HEK293 (cell line): ENCODE data around the gene ERRFI1.

ENCODE experiments used
- CTCF ChIA-PET: fragments of 350-600 bp; formaldehyde crosslinking; extraction: SDS; loops from one replicate; lab custom pipeline; 2021; ENCODE audit warnings: antibody characterized with exemption; lab: Yijun Ruan, JAX
- POLR2A ChIA-PET: fragments of 300-600 bp; formaldehyde crosslinking; extraction: SDS; loops from one replicate; lab custom pipeline; 2020; ENCODE audit warnings: antibody characterized with exemption, inconsistent platforms; lab: Yijun Ruan, JAX
- H3K27ac ChIP-seq: fragments of 200-500 bp; sonication (Bioruptor generic); 2 replicates; pipeline ENCODE4 v1.5.1; 2014; ENCODE audit warnings: low read depth, low read length, control low read depth, inconsistent platforms; ENCODE audit errors: extremely low read depth
- H3K36me3 ChIP-seq, 2 experiments: fragments of 200-500 bp in 1 of 2; sonication (Bioruptor generic) in 1 of 2; 1 replicate in 1 of 2; 2 replicates in 1 of 2; pipeline ENCODE4 v1.5.1; 2014 to 2017; ENCODE audit warnings: inconsistent platforms in 2 of 2, low read length in 2 of 2; ENCODE audit not compliant: control insufficient read depth in 2 of 2, insufficient read depth in 1 of 2
- H3K4me1 ChIP-seq: fragments of 200-500 bp; sonication (Bioruptor generic); 2 replicates; pipeline ENCODE4 v1.5.1; 2014; ENCODE audit warnings: mild to moderate bottlenecking, low read length, inconsistent platforms; ENCODE audit not compliant: control insufficient read depth, insufficient read depth
- H3K4me3 ChIP-seq: 2 replicates; pipeline ENCODE4 v1.5.1; 2011; ENCODE audit warnings: low read depth, mild to moderate bottlenecking, control low read depth, low read length, moderate library complexity
- H3K9me3 ChIP-seq: fragments of 200-500 bp; sonication (Bioruptor generic); 2 replicates; pipeline ENCODE4 v1.5.1; 2014; ENCODE audit warnings: low read depth, low read length, inconsistent platforms; ENCODE audit not compliant: control insufficient read depth, insufficient read depth
- GLIS2 ChIP-seq: fragments of 450-650 bp; formaldehyde crosslinking; IDR thresholded peaks from 2 replicates; pipeline ENCODE4 v1.5.1; 2016; ENCODE audit warnings: missing biosample characterization, missing genetic modification characterization
- KLF10 ChIP-seq: fragments of 450-650 bp; IDR thresholded peaks from 2 replicates; pipeline ENCODE4 v1.5.1; 2018; ENCODE audit warnings: missing biosample characterization, mild to moderate bottlenecking, missing genetic modification characterization
- KLF8 ChIP-seq: fragments of 450-650 bp; formaldehyde crosslinking; IDR thresholded peaks from 2 replicates; pipeline ENCODE4 v1.5.1; 2016; ENCODE audit warnings: missing biosample characterization, missing genetic modification characterization
- KLF9 ChIP-seq: fragments of 450-650 bp; formaldehyde crosslinking; IDR thresholded peaks from 2 replicates; pipeline ENCODE4 v1.5.1; 2016; ENCODE audit warnings: missing biosample characterization, missing genetic modification characterization, low read depth
- OSR2 ChIP-seq: fragments of 450-650 bp; formaldehyde crosslinking; IDR thresholded peaks from 2 replicates; pipeline ENCODE4 v1.5.1; 2016; ENCODE audit warnings: missing biosample characterization, missing genetic modification characterization
- SP2 ChIP-seq: fragments of 450-650 bp; formaldehyde crosslinking; IDR thresholded peaks from 2 replicates; pipeline ENCODE4 v1.5.1; 2016; ENCODE audit warnings: missing biosample characterization, missing genetic modification characterization
- TRIM28 ChIP-seq: IDR thresholded peaks from 2 replicates; pipeline ENCODE4 v1.6.1; 2011; ENCODE audit warnings: low read length, control low read depth, borderline replicate concordance
- TSHZ1 ChIP-seq: fragments of 450-650 bp; formaldehyde crosslinking; IDR thresholded peaks from 2 replicates; pipeline ENCODE4 v1.5.1; 2016; ENCODE audit warnings: missing biosample characterization, missing genetic modification characterization, borderline replicate concordance
- ZBTB44 ChIP-seq: fragments of 450-650 bp; IDR thresholded peaks from 2 replicates; pipeline ENCODE4 v1.5.1; 2018; ENCODE audit warnings: missing biosample characterization, mild to moderate bottlenecking, missing genetic modification characterization
- ZBTB8A ChIP-seq: fragments of 450-650 bp; formaldehyde crosslinking; IDR thresholded peaks from 2 replicates; pipeline ENCODE4 v1.5.1; 2016; ENCODE audit warnings: missing biosample characterization, missing genetic modification characterization
- ZFHX2 ChIP-seq: fragments of 450-650 bp; formaldehyde crosslinking; conservative IDR thresholded peaks from 2 replicates; pipeline ENCODE4 v1.5.1; 2016; ENCODE audit warnings: missing biosample characterization, missing genetic modification characterization
- ZFP69B ChIP-seq: fragments of 450-650 bp; formaldehyde crosslinking; IDR thresholded peaks from 2 replicates; pipeline ENCODE4 v1.5.1; 2016; ENCODE audit warnings: missing biosample characterization, missing genetic modification characterization
- ZIC2 ChIP-seq: fragments of 450-650 bp; formaldehyde crosslinking; IDR thresholded peaks from 2 replicates; pipeline ENCODE4 v1.5.1; 2016; ENCODE audit warnings: missing biosample characterization, missing genetic modification characterization
- ZNF19 ChIP-seq: fragments of 450-650 bp; formaldehyde crosslinking; IDR thresholded peaks from 2 replicates; pipeline ENCODE4; 2016; ENCODE audit warnings: missing biosample characterization, missing genetic modification characterization, low read depth
- ZNF221 ChIP-seq: fragments of 450-650 bp; formaldehyde crosslinking; IDR thresholded peaks from 2 replicates; pipeline ENCODE4 v1.5.1; 2017; ENCODE audit warnings: missing biosample characterization, missing genetic modification characterization, borderline replicate concordance
- ZNF24 ChIP-seq: fragments of 450-650 bp; formaldehyde crosslinking; IDR thresholded peaks from 2 replicates; pipeline ENCODE4 v1.5.1; 2016; ENCODE audit warnings: missing biosample characterization, missing genetic modification characterization
- ZNF341 ChIP-seq: fragments of 450-650 bp; formaldehyde crosslinking; IDR thresholded peaks from 2 replicates; pipeline ENCODE4; 2016; ENCODE audit warnings: low read depth, missing biosample characterization, missing genetic modification characterization
- ZNF501 ChIP-seq: fragments of 450-650 bp; formaldehyde crosslinking; IDR thresholded peaks from 2 replicates; pipeline ENCODE4 v1.5.1; 2016; ENCODE audit warnings: missing biosample characterization, missing genetic modification characterization
- ZNF561 ChIP-seq: fragments of 450-650 bp; IDR thresholded peaks from 2 replicates; pipeline ENCODE4 v1.5.1; 2018; ENCODE audit warnings: missing biosample characterization, missing genetic modification characterization, borderline replicate concordance
- ZNF76 ChIP-seq: fragments of 450-650 bp; formaldehyde crosslinking; IDR thresholded peaks from 2 replicates; pipeline ENCODE4; 2016; ENCODE audit warnings: low read depth, missing biosample characterization, missing genetic modification characterization, borderline replicate concordance
- ZNF777 ChIP-seq: fragments of 450-650 bp; formaldehyde crosslinking; IDR thresholded peaks from 2 replicates; pipeline ENCODE4 v1.5.1; 2017; ENCODE audit warnings: missing biosample characterization, missing genetic modification characterization, borderline replicate concordance
- ZNF837 ChIP-seq: fragments of 450-650 bp; formaldehyde crosslinking; IDR thresholded peaks from 2 replicates; pipeline ENCODE4 v1.5.1; 2016; ENCODE audit warnings: missing biosample characterization, missing genetic modification characterization
- ZSCAN30 ChIP-seq: fragments of 450-650 bp; IDR thresholded peaks from 2 replicates; pipeline ENCODE4 v1.5.1; 2018; ENCODE audit warnings: missing biosample characterization, mild to moderate bottlenecking, missing genetic modification characterization, moderate library complexity
- TF ChIP-seq, protein P1 (sequence below): fragments of 450-650 bp; formaldehyde crosslinking; IDR thresholded peaks from 2 replicates; pipeline ENCODE4 v1.5.1; 2016; ENCODE audit warnings: missing biosample characterization, missing genetic modification characterization
- TF ChIP-seq, protein P2 (sequence below): fragments of 450-650 bp; formaldehyde crosslinking; IDR thresholded peaks from 2 replicates; pipeline ENCODE4 v1.5.1; 2017; ENCODE audit warnings: missing biosample characterization, missing genetic modification characterization
- TF ChIP-seq, protein P3 (sequence below): fragments of 450-650 bp; formaldehyde crosslinking; IDR thresholded peaks from 2 replicates; pipeline ENCODE4 v1.5.1; 2017; ENCODE audit warnings: missing biosample characterization, missing genetic modification characterization

ERRFI1 gene, protein sequence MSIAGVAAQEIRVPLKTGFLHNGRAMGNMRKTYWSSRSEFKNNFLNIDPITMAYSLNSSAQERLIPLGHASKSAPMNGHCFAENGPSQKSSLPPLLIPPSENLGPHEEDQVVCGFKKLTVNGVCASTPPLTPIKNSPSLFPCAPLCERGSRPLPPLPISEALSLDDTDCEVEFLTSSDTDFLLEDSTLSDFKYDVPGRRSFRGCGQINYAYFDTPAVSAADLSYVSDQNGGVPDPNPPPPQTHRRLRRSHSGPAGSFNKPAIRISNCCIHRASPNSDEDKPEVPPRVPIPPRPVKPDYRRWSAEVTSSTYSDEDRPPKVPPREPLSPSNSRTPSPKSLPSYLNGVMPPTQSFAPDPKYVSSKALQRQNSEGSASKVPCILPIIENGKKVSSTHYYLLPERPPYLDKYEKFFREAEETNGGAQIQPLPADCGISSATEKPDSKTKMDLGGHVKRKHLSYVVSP

DNA sequence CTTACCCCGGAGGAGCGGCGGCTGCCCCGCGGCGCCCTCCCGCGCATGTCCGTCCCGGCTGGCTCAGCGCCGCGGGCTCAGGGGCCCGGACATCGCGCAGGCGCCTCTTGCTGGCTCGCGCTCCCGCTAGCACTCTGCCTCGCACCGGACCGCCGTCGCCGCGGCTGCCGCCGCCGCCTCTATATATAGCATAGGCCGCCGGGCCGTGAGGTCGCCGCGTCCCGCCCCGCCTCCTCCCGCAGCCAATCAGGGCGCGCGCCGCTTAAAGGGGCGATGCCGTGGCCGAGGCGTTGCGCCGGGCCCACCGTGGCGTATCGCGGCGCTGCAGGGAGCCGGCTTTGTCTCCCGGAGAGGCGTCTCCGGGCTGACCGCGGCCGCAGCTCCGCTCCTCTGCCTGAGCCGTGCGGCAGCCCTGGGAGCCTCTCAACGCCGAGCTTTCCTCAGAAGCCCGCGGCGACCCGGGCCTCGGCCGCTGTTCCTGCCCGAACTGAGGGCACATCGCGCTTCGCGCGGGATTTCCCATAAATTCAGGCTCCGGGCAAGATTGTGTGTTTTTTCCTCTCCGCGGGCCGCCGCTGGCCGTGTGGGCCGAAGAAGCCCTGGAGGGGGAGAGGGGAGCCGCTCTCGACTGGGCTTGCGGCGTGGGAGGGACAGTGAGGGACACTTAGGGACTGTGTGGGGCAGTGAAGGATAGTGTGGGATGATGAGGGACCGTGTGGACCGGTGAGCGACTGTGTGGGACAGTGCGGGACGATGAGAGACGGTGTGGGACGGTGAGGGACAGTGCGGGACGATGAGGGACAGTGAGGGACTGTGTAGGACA lies at the start of gene ERRFI1:
Gene ERRFI1, minus strand, starts transcription at position 157 of the 823 bp plus-strand sequence. CDS start 10,690 bp downstream, outside the sequence.
- Histone ChIP-seq H3K9me3 (no peaks in the 10 kb centered on the region), H3K36me3 (no peaks in the 10 kb centered on the region), H3K27ac (peak within 1 kb of the TSS; percentile 67), H3K4me1 (peaks cover 27% of the 10 kb centered on the region), H3K4me3 (peak within 1 kb of the TSS; percentile 85)
- POLR2A ChIA-PET, result interaction anchor here (0.8 to 2.9 kb wide), 5 partner anchors 9 to 317 kb away, joined by 3 to 14 read pairs (median 3); no protein-coding TSS in a partner anchor
- CTCF ChIA-PET, result interaction anchor here (3.3 to 3.7 kb wide), 2 partner anchors 10 to 289 kb away, joined by 26 to 30 read pairs; no protein-coding TSS in a partner anchor
- TF ChIP-seq, protein P1, sequence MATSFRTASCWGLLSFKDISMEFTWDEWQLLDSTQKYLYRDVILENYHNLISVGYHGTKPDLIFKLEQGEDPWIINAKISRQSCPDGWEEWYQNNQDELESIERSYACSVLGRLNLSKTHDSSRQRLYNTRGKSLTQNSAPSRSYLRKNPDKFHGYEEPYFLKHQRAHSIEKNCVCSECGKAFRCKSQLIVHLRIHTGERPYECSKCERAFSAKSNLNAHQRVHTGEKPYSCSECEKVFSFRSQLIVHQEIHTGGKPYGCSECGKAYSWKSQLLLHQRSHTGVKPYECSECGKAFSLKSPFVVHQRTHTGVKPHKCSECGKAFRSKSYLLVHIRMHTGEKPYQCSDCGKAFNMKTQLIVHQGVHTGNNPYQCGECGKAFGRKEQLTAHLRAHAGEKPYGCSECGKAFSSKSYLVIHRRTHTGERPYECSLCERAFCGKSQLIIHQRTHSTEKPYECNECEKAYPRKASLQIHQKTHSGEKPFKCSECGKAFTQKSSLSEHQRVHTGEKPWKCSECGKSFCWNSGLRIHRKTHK (tag by site-specific recombination), result 0 out of 2 replicates have a peak, but pooled peaks have one; percentile 6
- TF ChIP-seq TRIM28 (no peak), ZNF76 (tag by site-specific recombination) (0 out of 2 replicates have a peak, but pooled peaks have one; percentile 71), ZNF24 (tag by site-specific recombination) (peak; percentile 48; the same call in 1 of the 2 replicates), ZFHX2 (peak; percentile 98), OSR2 (tag by site-specific recombination) (no peak; the same call in 1 of the 2 replicates), ZIC2 (tag by site-specific recombination) (peak; percentile 65), ZNF501 (peak; percentile 63; the same call in 1 of the 2 replicates), ZSCAN30 (tag by site-specific recombination) (peak; percentile 92), KLF10 (tag by site-specific recombination) (peak; percentile 98), ZFP69B (tag by site-specific recombination) (peak; percentile 100), KLF9 (tag by site-specific recombination) (0 out of 2 replicates have a peak, but pooled peaks have one; percentile 1), GLIS2 (tag by site-specific recombination) (peak; percentile 92), ZNF561 (tag by site-specific recombination) (peak; percentile 43; the same call in 1 of the 2 replicates), TSHZ1 (tag by site-specific recombination) (no peak), ZBTB44 (tag by site-specific recombination) (0 out of 2 replicates have a peak, but pooled peaks have one; percentile 16), SP2 (tag by site-specific recombination) (peak; percentile 53), KLF8 (tag by site-specific recombination) (peak; percentile 45; the same call in 1 of the 2 replicates), ZNF19 (tag by site-specific recombination) (no peak), ZNF837 (tag by site-specific recombination) (no peak), ZBTB8A (peak; percentile 78), ZNF777 (no peak), ZNF221 (tag by site-specific recombination) (no peak), ZNF341 (tag by site-specific recombination) (peak; percentile 55)
- TF ChIP-seq, protein P2, sequence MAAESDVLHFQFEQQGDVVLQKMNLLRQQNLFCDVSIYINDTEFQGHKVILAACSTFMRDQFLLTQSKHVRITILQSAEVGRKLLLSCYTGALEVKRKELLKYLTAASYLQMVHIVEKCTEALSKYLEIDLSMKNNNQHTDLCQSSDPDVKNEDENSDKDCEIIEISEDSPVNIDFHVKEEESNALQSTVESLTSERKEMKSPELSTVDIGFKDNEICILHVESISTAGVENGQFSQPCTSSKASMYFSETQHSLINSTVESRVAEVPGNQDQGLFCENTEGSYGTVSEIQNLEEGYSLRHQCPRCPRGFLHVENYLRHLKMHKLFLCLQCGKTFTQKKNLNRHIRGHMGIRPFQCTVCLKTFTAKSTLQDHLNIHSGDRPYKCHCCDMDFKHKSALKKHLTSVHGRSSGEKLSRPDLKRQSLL, result peak; percentile 38; the same call in 1 of the 2 replicates
- TF ChIP-seq, protein P3, sequence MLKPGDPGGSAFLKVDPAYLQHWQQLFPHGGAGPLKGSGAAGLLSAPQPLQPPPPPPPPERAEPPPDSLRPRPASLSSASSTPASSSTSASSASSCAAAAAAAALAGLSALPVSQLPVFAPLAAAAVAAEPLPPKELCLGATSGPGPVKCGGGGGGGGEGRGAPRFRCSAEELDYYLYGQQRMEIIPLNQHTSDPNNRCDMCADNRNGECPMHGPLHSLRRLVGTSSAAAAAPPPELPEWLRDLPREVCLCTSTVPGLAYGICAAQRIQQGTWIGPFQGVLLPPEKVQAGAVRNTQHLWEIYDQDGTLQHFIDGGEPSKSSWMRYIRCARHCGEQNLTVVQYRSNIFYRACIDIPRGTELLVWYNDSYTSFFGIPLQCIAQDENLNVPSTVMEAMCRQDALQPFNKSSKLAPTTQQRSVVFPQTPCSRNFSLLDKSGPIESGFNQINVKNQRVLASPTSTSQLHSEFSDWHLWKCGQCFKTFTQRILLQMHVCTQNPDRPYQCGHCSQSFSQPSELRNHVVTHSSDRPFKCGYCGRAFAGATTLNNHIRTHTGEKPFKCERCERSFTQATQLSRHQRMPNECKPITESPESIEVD, result no peak
